ENCODE measurements around the gene FAM53B. TPM values are rescaled to one million over a fixed set of nuclear protein-coding genes. Genes with fewer than 3 reads are reported as not detected.

Gene FAM53B
- total RNA-seq, 4 donors from 2014 or later: 41.0 to 110 (median 50.0) TPM

DNA sequence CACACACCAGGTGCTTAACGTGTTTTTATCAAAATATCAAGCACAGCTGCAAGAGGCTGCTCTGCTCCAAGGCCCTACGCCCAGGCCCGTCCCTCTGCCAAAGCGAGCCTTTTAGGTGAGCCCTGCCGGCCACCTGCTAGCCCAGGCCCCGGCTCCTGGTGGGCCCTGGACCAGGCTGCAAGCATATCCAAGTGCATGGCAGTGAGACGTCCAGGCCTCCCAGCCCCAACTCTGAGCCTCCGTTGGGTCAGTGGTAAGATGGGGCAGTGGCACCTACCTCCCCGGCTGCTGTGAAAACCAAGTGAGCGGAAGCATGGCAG lies 146.4 kb downstream of the FAM53B start:
- Histone ChIP-seq H3K4me1 (peaks cover 0 to 2% (median 0%) of the 10 kb centered on the region in 4 donors), H3K27ac (no peak overlapping the region), H3K27me3 (no peaks in the 10 kb centered on the region), H3K4me3 (no peak overlapping the region), H3K9me3 (no peaks in the 10 kb centered on the region), H3K36me3 (no peaks in the 10 kb centered on the region)
- intact Hi-C loops (cut with DNase I; ENCODE audit: low total_unique reads): loop anchor here (10.0 kb wide), 1 partner anchor 1477 kb away; no protein-coding TSS in a partner anchor
- no peak for DNase-seq
- in situ Hi-C loops (cut with MboI; ENCODE audit: low pct_ligation_motif_present in 1 of 4, low pct_unique_long_range_greater_than_20kb in 1 of 4, low sequenced_read_pairs in 3 of 4): no loop called here
- WGBS, 2 donors (ENCODE audit: low coverage in 1 of 2): 89% methylated on average over 10 of the region's 10 CpGs; no CpG with 5 or more reads in 1 of the 2 donors
- no peak for TF ChIP-seq POLR2A (IDR thresholded peaks at IDR 0.05)
- TF ChIP-seq POLR2AphosphoS5 (IDR thresholded peaks at IDR 0.05): no peak
- no peak for TF ChIP-seq EP300 (IDR thresholded peaks at IDR 0.05; ENCODE audit: low read depth)
- TF ChIP-seq, protein P1, sequence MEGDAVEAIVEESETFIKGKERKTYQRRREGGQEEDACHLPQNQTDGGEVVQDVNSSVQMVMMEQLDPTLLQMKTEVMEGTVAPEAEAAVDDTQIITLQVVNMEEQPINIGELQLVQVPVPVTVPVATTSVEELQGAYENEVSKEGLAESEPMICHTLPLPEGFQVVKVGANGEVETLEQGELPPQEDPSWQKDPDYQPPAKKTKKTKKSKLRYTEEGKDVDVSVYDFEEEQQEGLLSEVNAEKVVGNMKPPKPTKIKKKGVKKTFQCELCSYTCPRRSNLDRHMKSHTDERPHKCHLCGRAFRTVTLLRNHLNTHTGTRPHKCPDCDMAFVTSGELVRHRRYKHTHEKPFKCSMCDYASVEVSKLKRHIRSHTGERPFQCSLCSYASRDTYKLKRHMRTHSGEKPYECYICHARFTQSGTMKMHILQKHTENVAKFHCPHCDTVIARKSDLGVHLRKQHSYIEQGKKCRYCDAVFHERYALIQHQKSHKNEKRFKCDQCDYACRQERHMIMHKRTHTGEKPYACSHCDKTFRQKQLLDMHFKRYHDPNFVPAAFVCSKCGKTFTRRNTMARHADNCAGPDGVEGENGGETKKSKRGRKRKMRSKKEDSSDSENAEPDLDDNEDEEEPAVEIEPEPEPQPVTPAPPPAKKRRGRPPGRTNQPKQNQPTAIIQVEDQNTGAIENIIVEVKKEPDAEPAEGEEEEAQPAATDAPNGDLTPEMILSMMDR (IDR thresholded peaks at IDR 0.05): no peak

DNA sequence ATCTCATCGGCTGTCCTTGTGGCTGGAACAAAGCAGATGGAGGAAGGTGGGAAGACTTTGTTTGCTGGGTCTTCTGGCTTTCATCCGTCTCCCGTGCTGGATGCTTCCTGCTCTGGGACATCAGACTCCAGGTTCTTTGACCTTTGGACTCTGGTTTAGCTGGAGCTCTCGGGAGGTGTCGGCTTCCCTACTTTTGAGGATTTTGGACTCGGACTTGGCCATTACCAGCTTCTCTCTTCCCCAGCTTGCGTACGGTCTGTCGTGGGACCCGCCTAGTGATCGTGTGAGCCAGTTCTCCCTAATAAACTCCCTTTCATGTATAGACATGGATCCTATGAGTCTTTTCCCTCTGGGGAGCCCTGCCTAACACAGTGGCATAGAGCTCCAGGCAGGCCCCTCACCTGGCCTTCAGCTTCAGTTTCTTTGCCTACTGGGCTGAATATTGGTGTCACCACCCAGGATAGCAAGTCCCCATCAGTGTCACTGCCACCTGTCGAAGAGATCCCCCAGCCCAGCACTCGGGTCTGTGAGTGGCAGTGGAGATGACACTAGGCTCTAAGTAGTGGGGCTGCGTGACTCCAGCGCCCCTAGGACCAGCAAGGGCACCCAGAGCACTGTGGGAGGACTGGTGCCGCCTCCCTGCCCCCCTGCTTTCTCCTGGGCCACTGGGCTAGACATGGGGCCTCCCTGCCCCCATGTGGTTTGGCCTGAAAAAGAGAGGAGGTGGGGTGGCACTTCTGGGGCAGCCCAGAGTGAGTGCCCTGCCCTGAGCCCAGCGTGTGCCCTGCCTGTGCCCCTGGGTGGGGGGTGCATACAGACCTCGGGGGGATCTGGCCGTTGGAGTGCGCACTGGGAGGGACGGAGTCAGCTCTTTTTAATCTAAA lies 147.0 kb downstream of the FAM53B start:
- TF ChIP-seq POLR2AphosphoS5 (IDR thresholded peaks at IDR 0.05) (no peak), POLR2A (IDR thresholded peaks at IDR 0.05) (no peak), EP300 (IDR thresholded peaks at IDR 0.05; ENCODE audit: low read depth) (no peak)
- TF ChIP-seq, protein P1 (IDR thresholded peaks at IDR 0.05): no peak
- 74 to 75% methylated on average over 7 to 21 of the region's 21 CpGs for WGBS, 2 donors (ENCODE audit: low coverage in 1 of 2)
- DNase-seq: no peak
- in situ Hi-C loops (cut with MboI; ENCODE audit: low pct_ligation_motif_present in 1 of 4, low pct_unique_long_range_greater_than_20kb in 1 of 4, low sequenced_read_pairs in 3 of 4): no loop called here
- Histone ChIP-seq H3K27ac (no peak overlapping the region), H3K9me3 (no peaks in the 10 kb centered on the region), H3K36me3 (no peaks in the 10 kb centered on the region), H3K4me1 (peaks cover 0 to 2% (median 0%) of the 10 kb centered on the region in 4 donors), H3K27me3 (no peaks in the 10 kb centered on the region), H3K4me3 (no peak overlapping the region)
- intact Hi-C loops (cut with DNase I; ENCODE audit: low total_unique reads): loop anchor here (10.0 kb wide), 1 partner anchor 1478 kb away; no protein-coding TSS in a partner anchor

DNA sequence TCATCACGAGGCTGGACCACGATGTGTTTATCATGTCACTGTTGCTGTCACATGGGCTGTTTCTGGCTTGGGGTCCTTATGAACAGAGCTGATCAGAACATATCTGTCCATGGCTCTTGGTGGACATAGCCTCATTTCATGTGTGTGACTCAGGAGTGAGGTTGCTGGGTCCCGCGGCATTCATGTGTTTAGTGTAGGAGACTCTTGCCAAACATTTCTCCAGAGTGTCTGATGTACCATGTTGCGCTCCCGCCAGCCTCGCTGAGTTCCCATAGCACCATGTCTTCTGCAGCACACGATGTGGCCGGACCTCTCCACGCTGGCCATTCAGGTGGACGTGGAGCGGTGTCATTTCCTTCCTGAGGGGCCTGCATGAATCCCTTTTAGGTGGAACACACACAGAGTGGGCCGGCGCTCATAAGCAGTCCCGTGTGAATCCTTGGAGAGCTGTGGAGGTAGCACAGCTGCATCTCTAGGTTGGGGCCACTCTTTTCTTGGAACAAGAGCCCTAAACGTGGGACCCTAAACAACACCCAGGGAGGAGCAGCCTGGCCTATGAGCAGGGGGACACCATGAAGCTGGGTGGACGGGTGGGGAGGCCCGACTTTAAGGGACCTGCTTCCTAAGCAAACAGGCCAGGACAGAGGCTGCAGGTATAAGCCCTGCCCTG lies 147.9 kb downstream of the FAM53B start:
- H3K4me3 ChIP-seq: no peak overlapping the region
- H3K27ac ChIP-seq: no peak overlapping the region
- no peaks in the 10 kb centered on the region for H3K36me3 ChIP-seq
- DNase-seq: no peak
- no peaks in the 10 kb centered on the region for H3K27me3 ChIP-seq
- no peaks in the 10 kb centered on the region for H3K9me3 ChIP-seq
- in situ Hi-C loops (cut with MboI; ENCODE audit: low pct_ligation_motif_present in 1 of 4, low pct_unique_long_range_greater_than_20kb in 1 of 4, low sequenced_read_pairs in 3 of 4) (no loop called here), intact Hi-C loops (cut with DNase I; ENCODE audit: low total_unique reads) (loop anchor here (10.0 kb wide), 1 partner anchor 1479 kb away; no protein-coding TSS in a partner anchor)
- TF ChIP-seq, protein P1 (IDR thresholded peaks at IDR 0.05): no peak
- no peak for TF ChIP-seq POLR2AphosphoS5 (IDR thresholded peaks at IDR 0.05)
- TF ChIP-seq EP300 (IDR thresholded peaks at IDR 0.05; ENCODE audit: low read depth): no peak
- no peak for TF ChIP-seq POLR2A (IDR thresholded peaks at IDR 0.05)
- peaks cover 0 to 2% (median 0%) of the 10 kb centered on the region in 4 donors for H3K4me1 ChIP-seq
- WGBS, 2 donors (ENCODE audit: low coverage in 1 of 2): 85% methylated on average over 18 of the region's 18 CpGs; no CpG with 5 or more reads in 1 of the 2 donors
